ENCODE data around the gene SLC9A8.

- TF ChIP-seq KLF6 (CRISPR knock-in tag; IDR thresholded peaks at IDR 0.05; ENCODE audit: borderline replicate concordance) (no peak), CREBBP (IDR thresholded peaks at IDR 0.05; ENCODE audit: low read depth, low read length) (no peak)
Measured at GRCh38 chr20:49799698-49800097, 12.9 kb upstream of the SLC9A8 start.

Measured in K562 (cell line).